K562 (cell line): ENCODE results near the gene EFNA1. TPM values are rescaled to one million over a fixed set of nuclear protein-coding genes. Genes with fewer than 3 reads are reported as not detected.

Source experiments
- BCOR ChIP-seq: fragments of 450-650 bp; IDR thresholded peaks from 2 replicates; pipeline ENCODE4 v1.6.1; 2016
- BDP1 ChIP-seq: IDR thresholded peaks from 3 replicates; pipeline ENCODE4 v1.6.1; 2011; ENCODE audit not compliant: insufficient read length, insufficient read depth
- BHLHE40 ChIP-seq: IDR thresholded peaks from 2 replicates; pipeline ENCODE4 v1.6.1; 2011; ENCODE audit warnings: low read length, improper control_type of control experiment
- BRCA1 ChIP-seq, 2 experiments: fragments of 450-650 bp in 1 of 2; sonication (generic) in 1 of 2; formaldehyde crosslinking in 1 of 2; IDR thresholded peaks; 2 replicates each; pipeline versions ENCODE4 v1.5.0 to v1.6.1; 2017 to 2020; ENCODE audit warnings: mild to moderate bottlenecking in 1 of 2, missing genetic modification reagents in 1 of 2
- CBFB ChIP-seq: sonication (generic); formaldehyde crosslinking; IDR thresholded peaks from 2 replicates; pipeline ENCODE4 v1.4.0; 2020; ENCODE audit warnings: mild to moderate bottlenecking, missing genetic modification reagents
- CHD1 ChIP-seq: fragments of 200-600 bp; sonication (generic); IDR thresholded peaks from one replicate; pipeline ENCODE4 v1.6.1; 2012; ENCODE audit warnings: mild to moderate bottlenecking, moderate library complexity, low read length, inconsistent platforms
- COPS2 ChIP-seq: fragments of 450-650 bp; conservative IDR thresholded peaks from 2 replicates; pipeline ENCODE4 v1.6.1; 2016; ENCODE audit warnings: mild to moderate bottlenecking, moderate library complexity
- ERF ChIP-seq: fragments of 450-650 bp; formaldehyde crosslinking; IDR thresholded peaks from 2 replicates; pipeline ENCODE4 v1.4.0; 2020; ENCODE audit warnings: mild to moderate bottlenecking, mixed read lengths
- GATA2 ChIP-seq: sonication (generic); formaldehyde crosslinking; IDR thresholded peaks from 2 replicates; pipeline ENCODE4 v1.4.0; 2020; ENCODE audit warnings: mild to moderate bottlenecking, missing genetic modification reagents
- HIVEP1 ChIP-seq: fragments of 250-450 bp; sonication (Bioruptor Pico); IDR thresholded peaks from 2 replicates; pipeline ENCODE4 v1.4.0; 2020; ENCODE audit warnings: mild to moderate bottlenecking
- MAFK ChIP-seq: IDR thresholded peaks from 2 replicates; pipeline ENCODE4 v1.6.1; 2011; ENCODE audit warnings: low read length, improper control_type of control experiment
- MITF ChIP-seq: IDR thresholded peaks from 2 replicates; pipeline ENCODE4 v1.6.1; 2014; ENCODE audit warnings: antibody characterized with exemption
- MXD1 ChIP-seq: fragments of 250-450 bp; sonication (Bioruptor Pico); IDR thresholded peaks from 2 replicates; pipeline ENCODE4 v1.8.0; 2021; ENCODE audit warnings: borderline replicate concordance, mild to moderate bottlenecking, moderate library complexity; ENCODE audit not compliant: poor library complexity, severe bottlenecking
- NFIX ChIP-seq: fragments of 250-450 bp; sonication (Bioruptor Pico); IDR thresholded peaks from 2 replicates; pipeline ENCODE4 v1.4.0; 2020; ENCODE audit warnings: low read depth, mild to moderate bottlenecking, moderate library complexity
- RBM34 ChIP-seq: fragments of 200-400 bp; formaldehyde crosslinking; IDR thresholded peaks from 2 replicates; pipeline ENCODE4 v1.6.1; 2018; ENCODE audit warnings: low read length, borderline replicate concordance; ENCODE audit not compliant: insufficient read depth
- SIN3B ChIP-seq: fragments of 450-650 bp; IDR thresholded peaks from 2 replicates; pipeline ENCODE4 v1.6.1; 2017; ENCODE audit warnings: low read depth, mild to moderate bottlenecking, moderate library complexity
- SIRT6 ChIP-seq: IDR thresholded peaks from one replicate; pipeline ENCODE4 v1.6.1; 2012; ENCODE audit warnings: low read depth, mild to moderate bottlenecking, control low read depth, inconsistent platforms, low read length, moderate library complexity
- SRF ChIP-seq, 2 experiments: fragments of 250-450, 450-650 bp in 1 of 2; sonication (Bioruptor Pico) in 1 of 2; sonication (generic) in 1 of 2; formaldehyde crosslinking; IDR thresholded peaks; 2 replicates each; pipeline versions ENCODE4 v1.5.0 to v1.5.1; 2020 to 2022; ENCODE audit warnings: mild to moderate bottlenecking in 1 of 2, missing genetic modification reagents in 1 of 2
- TCFL5 ChIP-seq: fragments of 250-450 bp; sonication (Bioruptor Pico); conservative IDR thresholded peaks from 2 replicates; pipeline ENCODE4 v1.6.1; 2021; ENCODE audit warnings: mild to moderate bottlenecking, moderate library complexity, matching md5 sums
- TRIM24 ChIP-seq, 2 experiments: fragments of 450-650 bp; IDR thresholded peaks; 2 replicates each; pipeline ENCODE4 v1.6.1; 2016
- TSC22D4 ChIP-seq: fragments of 450-650 bp; IDR thresholded peaks from 2 replicates; pipeline ENCODE4 v1.6.1; 2016; ENCODE audit warnings: missing genetic modification characterization, missing biosample characterization, control low read depth
- U2AF1 ChIP-seq: fragments of 200-400 bp; formaldehyde crosslinking; optimal IDR thresholded peaks from 2 replicates; pipeline ENCODE3; 2017; ENCODE audit warnings: mild to moderate bottlenecking, low read depth, low read length, moderate library complexity
- ZBTB34 ChIP-seq: fragments of 250-450 bp; sonication (Bioruptor Pico); IDR thresholded peaks from 2 replicates; pipeline ENCODE4 v1.8.0; 2021; ENCODE audit warnings: mild to moderate bottlenecking, moderate library complexity
- ZFP30 ChIP-seq: fragments of 250-450 bp; sonication (Bioruptor Pico); IDR thresholded peaks from 2 replicates; pipeline ENCODE4 v1.8.0; 2022; ENCODE audit warnings: moderate library complexity, mild to moderate bottlenecking, inconsistent platforms, borderline replicate concordance
- ZFX ChIP-seq: sonication (generic); formaldehyde crosslinking; IDR thresholded peaks from 2 replicates; pipeline ENCODE4 v1.8.0; 2022; ENCODE audit warnings: mild to moderate bottlenecking, missing genetic modification reagents, moderate library complexity
- ZNF436 ChIP-seq: fragments of 250-450, 450-650 bp; sonication (Bioruptor Pico); formaldehyde crosslinking; IDR thresholded peaks from 2 replicates; pipeline ENCODE4 v1.7.0; 2020; ENCODE audit warnings: mild to moderate bottlenecking
- ZNF699 ChIP-seq: fragments of 250-450 bp; sonication (Bioruptor Pico); IDR thresholded peaks from 2 replicates; pipeline ENCODE4 v1.8.0; 2021; ENCODE audit warnings: mild to moderate bottlenecking, moderate library complexity; ENCODE audit not compliant: insufficient replicate concordance
- polyA plus RNA-seq, 8 experiments: library from polyadenylated mRNA; depleted of rRNA in 4 of 8; stranded (reverse) in 5 of 8; unstranded in 3 of 8; fragments of >200 nt; fragmentation: Nextera tagmentation in 2 of 8; fragmentation: Illumina TruSeq in 1 of 8; extraction: Ambion mirVana in 2 of 8; extraction: Trizol in 1 of 8; gene quantifications; 2 replicates each; pipeline versions ENCODE4 v1.2.1 to v1.2.3, GENCODE V29; 2011 to 2014; ENCODE audit warnings: inconsistent platforms in 1 of 8, missing spikeins in 1 of 8
- total RNA-seq, 7 experiments: library from RNA; depleted of rRNA in 6 of 7; stranded (reverse); fragments of >200 nt in 6 of 7; fragmentation: Illumina TruSeq in 2 of 7; extraction: Trizol in 2 of 7; gene quantifications; 2 replicates each; pipeline versions ENCODE4 v1.2.1 to v1.2.3, GENCODE V29; 2011 to 2021; ENCODE audit warnings: low replicate concordance in 1 of 7

The EFNA1 gene
- total and polyA plus RNA-seq, 9 of the 15 experiments (the other 6 are each of a cell fraction or from before 2014, with no cell fraction given): 2.1 to 9.3 (median 3.0) TPM

- TF ChIP-seq MXD1 (CRISPR knock-in tag) (no peak), MITF (no peak), BRCA1 (IDR thresholded peaks at IDR 0.05) (no peak), BRCA1 (CRISPR knock-in tag; IDR thresholded peaks at IDR 0.05) (no peak), MAFK (no peak), U2AF1 (no peak), TRIM24 (IDR thresholded peaks at IDR 0.05) (peak in 1 of 2 experiments; percentile 90; a peak in 2 of 4 replicates), ZBTB34 (no peak), TSC22D4 (tag) (no peak), NFIX (CRISPR knock-in tag) (no peak), ZFP30 (CRISPR knock-in tag) (no peak), BDP1 (no peak), CHD1 (no peak), RBM34 (no peak), ERF (CRISPR knock-in tag) (no peak; the same call in 1 of the 2 replicates), BCOR (no peak), ZNF699 (CRISPR knock-in tag) (no peak), TCFL5 (CRISPR knock-in tag) (no peak), CBFB (CRISPR knock-in tag) (no peak), SRF (CRISPR knock-in tag; IDR thresholded peaks at IDR 0.05) (no peak), COPS2 (no peak), ZNF436 (no peak), SIN3B (peak; percentile 75; the same call in 1 of the 2 replicates), BHLHE40 (peak; percentile 19; the same call in 1 of the 2 replicates), HIVEP1 (CRISPR knock-in tag) (no peak), ZFX (peak; percentile 86), SIRT6 (no peak), GATA2 (CRISPR knock-in tag) (no peak; the same call in 1 of the 2 replicates)
These were observed 12.4 kb downstream of the EFNA1 start, which contains the start of gene DPM3 (continued) for GRCh38 chr1:155139895-155140629.
